ENCODE measurements around the gene CACNA1B. TPM values are rescaled to one million over a fixed set of nuclear protein-coding genes. Genes with fewer than 3 reads are reported as not detected.
A peak's percentile ranks its signal among the peaks of the same experiment; 100 is the strongest.

CACNA1B gene
- total RNA-seq, 4 donors from 2014 or later = 0.08 TPM; not detected in 2

- TF ChIP-seq EP300 (IDR thresholded peaks at IDR 0.05) = no peak
- TF ChIP-seq POLR2A (IDR thresholded peaks at IDR 0.05) = no peak
- TF ChIP-seq CTCF (IDR thresholded peaks at IDR 0.05) = no peak
- TF ChIP-seq POLR2AphosphoS5 (IDR thresholded peaks at IDR 0.05) = no peak
- WGBS = 89% methylated on average over 8 of the region's 16 CpGs
- Histone ChIP-seq H3K4me3 (no peak overlapping the region), H3K27ac (no peak overlapping the region), H3K36me3 (no peaks in the 10 kb centered on the region), H3K27me3 (peaks cover 17% of the 10 kb centered on the region), H3K4me1 (no peaks in the 10 kb centered on the region), H3K9me3 (no peaks in the 10 kb centered on the region)
- DNase-seq (ENCODE audit: low spot score in 2 of 2) = no peak
These were observed 224.1 kb downstream of the CACNA1B start for GRCh38 chr9:138101444-138102234.

- Histone ChIP-seq H3K27ac (no peak overlapping the region), H3K27me3 (peaks cover 17% of the 10 kb centered on the region), H3K9me3 (no peaks in the 10 kb centered on the region), H3K4me3 (no peak overlapping the region), H3K4me1 (no peaks in the 10 kb centered on the region), H3K36me3 (no peaks in the 10 kb centered on the region)
- no peak for DNase-seq (ENCODE audit: low spot score in 2 of 2)
- 75% methylated on average over 23 of the region's 23 CpGs for WGBS
- TF ChIP-seq EP300 (IDR thresholded peaks at IDR 0.05) = no peak
- no peak for TF ChIP-seq POLR2A (IDR thresholded peaks at IDR 0.05)
- no peak for TF ChIP-seq POLR2AphosphoS5 (IDR thresholded peaks at IDR 0.05)
- no peak for TF ChIP-seq CTCF (IDR thresholded peaks at IDR 0.05)
These were observed 224.9 kb downstream of the CACNA1B start for GRCh38 chr9:138102246-138103051.

GRCh38 chr9:138103111-138103848 is 225.7 kb downstream of the CACNA1B start:
- H3K36me3 ChIP-seq = no peaks in the 10 kb centered on the region
- no peaks in the 10 kb centered on the region for H3K4me1 ChIP-seq
- H3K4me3 ChIP-seq = no peak overlapping the region
- H3K9me3 ChIP-seq = no peaks in the 10 kb centered on the region
- no peak overlapping the region for H3K27ac ChIP-seq
- 83% methylated on average over 2 of the region's 6 CpGs for WGBS
- no peak for DNase-seq (ENCODE audit: low spot score in 2 of 2)
- no peak for TF ChIP-seq CTCF (IDR thresholded peaks at IDR 0.05)
- TF ChIP-seq POLR2AphosphoS5 (IDR thresholded peaks at IDR 0.05) = no peak
- TF ChIP-seq EP300 (IDR thresholded peaks at IDR 0.05) = no peak
- no peak for TF ChIP-seq POLR2A (IDR thresholded peaks at IDR 0.05)
- peaks cover 17% of the 10 kb centered on the region for H3K27me3 ChIP-seq

GRCh38 chr9:138103849-138104206 is 226.2 kb downstream of the CACNA1B start:
- TF ChIP-seq POLR2AphosphoS5 (IDR thresholded peaks at IDR 0.05) (no peak), EP300 (IDR thresholded peaks at IDR 0.05) (no peak), POLR2A (IDR thresholded peaks at IDR 0.05) (no peak), CTCF (IDR thresholded peaks at IDR 0.05) (no peak)
- H3K27ac ChIP-seq = no peak overlapping the region
- 70% methylated on average over 2 of the region's 3 CpGs for WGBS
- H3K4me3 ChIP-seq = no peak overlapping the region
- DNase-seq (ENCODE audit: low spot score in 2 of 2) = peak; percentile 22 to 74
- no peaks in the 10 kb centered on the region for H3K36me3 ChIP-seq
- H3K9me3 ChIP-seq = no peaks in the 10 kb centered on the region
- H3K4me1 ChIP-seq = no peaks in the 10 kb centered on the region
- peaks cover 17% of the 10 kb centered on the region for H3K27me3 ChIP-seq

All from suprapubic skin (tissue), 4 donors.